Stimulated activated CD8-positive, alpha-beta memory T cell treated with anti-CD3 and anti-CD28 coated beads, Interleukin-7, amount 100 ng/mL, for 1 hour (primary cell): ENCODE measurements around the gene NOP16.

ENCODE experiments used
- DNase-seq, 2 donors: peaks; one replicate each; pipeline ENCODE4 v3.0.0-alpha.2; 2020; ENCODE audit warnings: low read depth in 2 of 2

NOP16 gene

DNA sequence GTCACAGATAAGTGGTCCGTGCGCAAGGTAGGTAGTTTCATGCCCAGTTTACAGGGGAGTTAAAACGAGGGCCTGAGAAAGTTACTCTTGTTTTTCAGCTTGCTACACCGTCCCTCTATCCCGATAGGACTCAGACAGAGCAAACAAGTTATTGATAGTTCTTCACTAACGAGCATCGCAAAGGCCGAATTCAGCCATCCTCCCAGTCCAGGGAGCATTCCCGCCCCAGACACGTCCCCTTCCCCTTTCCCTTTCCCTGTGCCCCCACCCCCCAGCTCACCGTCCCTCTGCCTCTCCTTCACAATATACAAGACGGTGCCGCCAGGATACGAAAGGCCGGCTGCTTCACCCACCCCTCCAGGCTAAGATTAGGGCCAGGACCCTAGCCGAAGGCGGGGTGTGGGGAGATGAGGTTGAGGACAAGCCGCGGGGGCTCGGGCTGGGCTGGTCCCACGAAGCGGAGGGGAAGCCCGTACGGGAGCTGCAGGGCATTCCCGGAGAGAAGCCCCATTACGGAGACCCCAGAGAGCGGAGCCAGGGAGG lies 27.4 kb downstream of the NOP16 start:
- no peak for DNase-seq

GRCh38 chr5:176359658-176360057 lies 28.7 kb downstream of the NOP16 start:
- DNase-seq: no peak

DNA sequence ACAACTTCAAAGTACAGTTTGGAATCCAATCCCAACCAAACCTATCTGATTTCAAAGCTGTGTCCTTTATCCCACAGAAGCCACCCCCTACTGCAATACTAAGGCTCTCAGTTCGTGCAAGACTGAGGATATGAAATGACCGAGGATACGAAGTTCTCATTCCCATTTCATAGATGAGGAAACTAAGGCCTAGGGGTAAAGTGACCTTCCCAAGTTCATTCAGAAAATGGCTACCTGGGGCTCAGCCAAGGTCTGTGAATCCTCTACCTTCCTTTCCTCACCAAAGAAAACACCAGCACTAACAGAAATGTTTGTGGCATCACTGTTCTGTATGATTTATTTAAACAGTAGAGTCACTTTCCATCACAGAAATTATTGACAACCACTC lies 32.2 kb downstream of the NOP16 start:
- no peak for DNase-seq

DNA sequence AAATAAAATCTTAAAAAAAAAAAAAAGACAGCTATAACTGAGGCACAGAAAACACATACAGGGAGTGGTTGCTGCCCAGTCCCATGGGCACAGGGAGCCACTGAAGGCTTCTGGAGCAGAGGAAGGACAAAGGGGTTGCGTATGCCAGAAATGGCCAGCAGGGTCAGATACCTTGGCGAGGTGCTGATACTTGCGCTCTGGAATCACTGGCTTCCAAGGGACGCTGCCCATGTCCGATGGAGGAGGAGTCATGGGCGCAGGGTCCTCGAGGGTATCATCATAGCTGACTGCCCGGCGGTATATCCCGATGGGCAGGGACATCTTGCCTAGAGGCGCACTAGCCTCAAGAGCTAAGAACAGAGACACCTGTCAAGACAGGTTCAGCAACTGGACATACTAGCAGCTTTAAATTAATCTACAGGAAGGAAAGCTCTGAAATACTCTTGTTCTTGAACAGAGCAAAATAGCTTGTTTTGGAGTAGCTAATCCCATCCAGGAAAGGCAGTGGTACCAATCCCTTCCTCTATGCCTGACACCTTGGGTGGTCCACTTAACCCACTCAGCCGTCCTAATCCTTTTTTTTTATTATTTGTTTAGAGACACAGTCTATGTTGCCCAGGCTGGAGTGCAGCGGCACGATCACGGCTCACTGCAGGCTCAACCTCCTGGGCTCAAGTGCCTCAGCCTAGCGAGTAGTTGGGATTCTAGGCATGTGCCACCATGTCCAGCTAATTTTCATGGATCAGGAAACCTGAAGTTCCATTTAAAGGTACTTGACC lies 32.8 kb downstream of the NOP16 start:
- DNase-seq: no peak

- no peak for DNase-seq
These were observed 34.9 kb downstream of the NOP16 start for GRCh38 chr5:176353533-176353932.

- DNase-seq: no peak
These were observed 36.1 kb downstream of the NOP16 start for GRCh38 chr5:176352116-176352878.

- no peak for DNase-seq
These were observed 38.0 kb downstream of the NOP16 start for GRCh38 chr5:176350416-176350815.

GRCh38 chr5:176342766-176343458 lies 45.5 kb downstream of the NOP16 start:
- no peak for DNase-seq

GRCh38 chr5:176342158-176342483 lies 46.3 kb downstream of the NOP16 start:
- no peak for DNase-seq

- no peak for DNase-seq
These were observed 46.9 kb downstream of the NOP16 start for GRCh38 chr5:176341325-176342157.

DNA sequence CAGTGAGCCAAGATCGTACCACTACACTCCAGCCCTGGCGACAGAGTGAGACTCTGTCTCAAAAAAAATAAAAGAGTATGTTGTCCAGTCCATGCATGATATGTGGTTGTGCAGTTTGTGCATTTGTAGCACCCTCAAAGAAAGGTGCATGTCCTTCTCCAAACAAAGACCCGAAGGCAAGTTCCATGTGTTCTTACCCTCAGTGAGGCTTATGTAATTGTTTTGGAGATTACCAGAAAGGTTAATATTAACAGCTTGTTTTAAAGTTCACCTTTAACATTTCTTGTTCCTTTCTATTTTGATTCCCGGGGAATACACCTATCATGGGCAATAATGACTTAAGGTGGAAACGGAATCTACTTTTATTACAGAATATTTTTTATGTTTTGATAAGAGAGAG lies 49.1 kb downstream of the NOP16 start:
- no peak for DNase-seq

GRCh38 chr5:176337913-176338312 lies 50.5 kb downstream of the NOP16 start:
- no peak for DNase-seq

DNA sequence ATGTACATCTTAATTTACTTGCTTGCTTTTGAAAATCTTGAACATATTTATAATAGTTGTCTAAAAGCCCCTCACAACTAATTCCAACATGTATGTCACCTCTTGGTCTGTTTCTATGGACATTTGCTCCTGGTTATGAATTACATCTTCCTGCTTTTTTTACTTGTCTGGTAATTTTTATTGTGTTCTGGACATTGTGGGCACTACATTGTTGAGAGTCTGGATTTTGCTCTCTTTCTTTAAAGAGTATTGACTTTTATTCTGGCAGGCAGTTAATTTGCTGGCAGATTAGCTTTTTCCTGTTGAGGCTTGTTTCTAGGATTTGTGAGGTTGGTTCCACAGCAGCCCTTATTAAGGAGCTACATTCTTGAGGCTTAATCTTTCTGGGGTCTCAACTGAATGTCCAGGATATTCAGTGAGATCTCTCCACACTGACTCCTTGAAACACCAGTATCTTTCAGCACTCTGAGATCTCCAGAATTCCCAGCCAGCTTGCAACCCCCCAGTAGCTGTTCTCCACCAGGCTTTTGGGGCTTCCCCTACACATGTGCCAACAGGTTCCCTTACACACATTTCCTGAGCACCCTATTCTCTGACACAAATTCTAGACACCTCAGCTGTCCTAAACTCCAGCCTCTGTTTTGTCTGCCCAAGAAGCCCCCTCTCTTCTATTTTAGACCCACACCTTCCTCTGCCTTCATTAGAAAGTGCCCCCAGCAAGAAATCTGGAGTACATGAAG lies 54.2 kb downstream of the NOP16 start:
- DNase-seq: no peak
